ENCODE results near the gene EVI2B.
"Not testable (repeated sequence)": the region's sequence is repeated elsewhere in the genome, so short reads cannot be mapped to it uniquely, and the experiment has no call there.

Gene EVI2B

DNA sequence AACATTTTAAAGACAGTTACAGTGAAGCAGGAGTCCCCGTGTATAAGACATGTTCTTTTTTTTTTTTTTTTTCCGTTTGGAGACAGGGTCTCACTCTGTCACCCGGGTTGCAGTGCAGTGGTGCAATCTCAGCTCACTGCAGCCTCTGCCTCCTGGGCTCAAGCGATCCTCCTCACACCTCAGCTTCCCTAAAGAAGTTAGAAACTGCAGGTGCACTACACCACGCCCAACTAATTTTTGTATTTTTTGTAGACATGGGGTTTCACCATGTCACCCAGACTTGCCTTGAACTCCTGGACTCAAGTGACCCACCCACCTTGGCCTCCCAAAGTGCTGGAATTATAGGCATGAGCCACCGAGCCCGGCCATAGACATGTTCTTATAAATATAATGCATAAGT lies 3.0 kb downstream of the EVI2B start:
- DNase-seq (ENCODE audit: low read depth, low spot score) = no peak

DNA sequence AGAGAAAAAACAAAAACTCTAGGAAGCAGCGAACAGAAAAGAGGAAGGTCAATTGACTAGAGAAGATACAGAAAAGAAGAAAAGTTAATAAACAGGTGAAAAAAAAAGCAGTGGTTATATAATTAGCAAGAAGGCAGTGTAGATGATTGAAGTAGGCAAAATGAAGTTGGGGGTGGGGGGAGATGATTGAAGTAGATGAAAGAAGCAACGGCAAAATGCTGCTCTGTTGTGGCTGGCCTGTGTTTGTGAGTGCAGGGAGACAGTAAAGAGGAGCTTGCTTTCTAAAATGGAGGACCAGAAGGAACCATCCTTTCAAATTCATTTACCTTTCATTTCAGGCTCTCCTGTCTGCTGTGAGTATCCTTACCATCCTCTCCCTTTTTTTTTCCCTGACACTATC lies 3.6 kb downstream of the EVI2B start:
- no peak for DNase-seq (ENCODE audit: low read depth, low spot score)

DNA sequence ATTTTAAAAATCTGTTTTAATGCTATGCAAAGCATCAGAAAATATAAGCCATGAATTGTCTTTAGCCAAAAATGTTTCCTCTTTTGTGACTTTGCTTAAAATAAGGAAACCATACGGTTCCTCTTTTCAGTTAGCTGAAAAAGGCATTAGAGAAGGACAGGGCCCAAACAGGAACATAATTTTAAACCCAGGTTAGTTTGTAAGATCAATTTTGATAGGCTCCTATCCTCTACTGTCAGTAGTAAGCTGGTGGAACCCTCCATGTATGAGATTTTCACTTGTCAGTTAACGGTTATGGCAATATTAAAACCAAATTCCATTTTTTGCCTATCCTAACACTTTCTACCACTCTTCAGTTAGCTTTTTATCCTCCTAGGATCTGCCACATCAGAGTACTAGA lies 4.3 kb downstream of the EVI2B start:
- no peak for DNase-seq (ENCODE audit: low read depth, low spot score)

DNA sequence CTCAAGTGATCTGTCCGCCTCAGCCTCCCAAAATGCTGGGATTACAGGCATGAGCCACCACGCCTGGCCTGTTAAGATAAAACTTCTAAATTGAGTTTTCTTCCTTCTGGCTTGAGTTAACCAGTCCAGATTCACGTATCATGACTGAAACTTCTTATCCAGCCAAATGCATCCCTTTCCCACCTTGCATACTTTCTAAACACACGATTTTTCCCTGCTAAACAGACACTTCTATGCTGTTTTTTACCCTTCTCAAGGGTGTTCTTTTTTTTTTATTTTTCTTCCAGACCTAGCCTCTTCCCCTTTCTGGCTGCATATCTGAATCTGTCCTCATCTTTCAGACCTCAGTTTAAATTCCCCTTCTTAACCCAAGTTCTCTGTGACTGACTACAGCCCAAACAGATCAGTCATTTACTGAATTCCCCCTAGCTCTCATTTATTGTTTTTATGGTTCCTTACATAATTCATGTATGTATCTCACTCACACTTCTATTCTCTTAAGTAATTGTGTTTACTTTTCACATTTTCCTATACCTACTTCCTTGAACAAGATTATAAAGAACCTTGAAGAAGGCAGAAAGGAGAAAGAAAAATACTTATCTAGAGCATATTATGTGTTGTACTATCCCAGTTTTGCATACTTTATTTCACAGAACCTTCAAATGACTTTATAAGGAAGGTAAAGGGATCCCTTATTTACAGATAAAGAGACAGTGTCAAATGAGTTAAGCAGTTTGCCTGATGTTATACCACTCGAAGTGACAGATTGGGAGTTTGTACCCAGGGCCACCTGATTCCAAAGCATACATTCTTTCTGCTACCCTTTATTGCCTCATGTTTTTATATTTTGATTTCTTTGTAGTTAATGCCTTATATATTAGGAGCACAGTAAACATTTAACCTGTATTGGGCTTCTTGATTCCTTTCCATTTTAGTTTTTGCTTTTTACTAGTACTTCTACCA lies 5.2 kb downstream of the EVI2B start:
- DNase-seq (ENCODE audit: low read depth, low spot score) = no peak

DNA sequence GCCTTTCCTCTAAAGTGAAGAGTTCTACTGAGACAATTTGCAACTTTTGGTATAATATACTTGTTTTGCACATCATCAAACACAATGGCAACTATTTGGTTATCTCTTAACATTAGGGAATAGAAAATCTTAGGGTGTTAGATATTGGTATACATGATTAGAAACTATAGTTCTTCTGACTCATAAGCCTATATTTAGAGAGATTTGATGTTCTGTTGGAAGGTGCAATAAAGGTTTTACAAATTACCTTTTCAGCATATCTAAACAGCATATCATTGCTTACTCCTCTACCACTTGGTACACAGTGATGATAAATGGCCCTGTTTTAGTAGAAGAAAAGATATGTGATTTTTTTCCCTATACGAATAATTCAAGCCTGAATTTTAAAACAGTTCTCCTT lies 6.2 kb downstream of the EVI2B start:
- DNase-seq (ENCODE audit: low read depth, low spot score) = no peak

DNA sequence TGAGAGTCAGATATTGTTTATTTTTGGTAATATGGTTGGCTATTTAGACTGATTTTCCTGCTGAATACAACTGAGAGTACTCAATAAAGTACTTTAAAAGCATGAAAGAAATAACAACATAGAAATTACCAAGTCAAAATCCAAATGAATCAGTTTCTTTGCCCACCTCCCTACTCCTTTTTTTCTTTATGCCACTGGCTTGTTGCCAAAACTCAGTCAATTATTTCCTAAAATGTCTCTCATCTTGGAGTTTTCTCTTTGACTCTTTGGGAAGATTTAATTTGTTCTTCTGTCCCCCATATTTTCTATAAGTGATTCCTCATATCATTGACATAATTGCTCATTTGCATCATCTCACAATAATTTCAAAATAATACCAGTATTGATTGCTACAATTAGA lies 14.2 kb downstream of the EVI2B start:
- no peak for DNase-seq (ENCODE audit: low read depth, low spot score)

DNA sequence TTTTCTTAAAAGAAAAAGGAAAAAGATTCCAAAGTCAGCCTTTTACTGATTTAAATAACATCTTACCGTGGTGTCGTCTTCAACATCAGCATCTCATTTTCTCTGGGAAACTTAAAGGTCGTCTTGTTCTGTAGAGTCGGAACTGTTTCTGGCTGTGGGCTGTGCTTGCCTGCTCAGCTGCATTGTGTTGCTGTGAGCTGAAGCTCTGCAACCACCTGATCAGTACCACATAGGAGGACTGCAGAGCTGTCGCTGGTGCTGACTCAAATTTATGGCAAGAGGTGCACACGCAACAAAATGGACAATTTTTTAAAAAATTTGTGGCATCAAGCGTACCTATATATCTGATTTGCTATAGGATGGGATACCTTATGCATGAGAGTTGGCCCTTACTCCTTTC lies 16.8 kb downstream of the EVI2B start, which contains the start of gene OMG:
TSS of gene OMG (minus strand) at position 150 of the 400 bp plus-strand sequence. CDS start 908 bp downstream, outside the sequence.
- no peak for DNase-seq (ENCODE audit: low read depth, low spot score)

DNA sequence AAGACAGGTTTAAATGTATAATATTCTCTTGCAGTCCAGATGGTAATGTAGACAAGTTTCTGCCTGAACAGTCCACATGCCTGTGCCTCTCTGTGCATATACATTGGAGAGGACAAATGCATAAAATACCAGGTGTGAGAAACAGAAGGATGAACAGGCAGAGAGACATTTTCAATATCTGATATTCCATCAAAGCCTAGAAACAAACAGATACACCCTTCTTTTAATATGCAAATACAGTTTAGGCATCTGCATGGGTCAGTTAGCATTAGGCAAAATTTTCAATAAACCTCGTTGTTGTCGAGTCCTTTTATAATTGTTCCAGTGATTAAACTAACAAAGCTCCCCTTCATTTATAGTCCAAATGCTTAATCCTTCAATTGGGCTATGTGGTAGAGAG lies 17.7 kb downstream of the EVI2B start:
- no peak for DNase-seq (ENCODE audit: low read depth, low spot score)

DNA sequence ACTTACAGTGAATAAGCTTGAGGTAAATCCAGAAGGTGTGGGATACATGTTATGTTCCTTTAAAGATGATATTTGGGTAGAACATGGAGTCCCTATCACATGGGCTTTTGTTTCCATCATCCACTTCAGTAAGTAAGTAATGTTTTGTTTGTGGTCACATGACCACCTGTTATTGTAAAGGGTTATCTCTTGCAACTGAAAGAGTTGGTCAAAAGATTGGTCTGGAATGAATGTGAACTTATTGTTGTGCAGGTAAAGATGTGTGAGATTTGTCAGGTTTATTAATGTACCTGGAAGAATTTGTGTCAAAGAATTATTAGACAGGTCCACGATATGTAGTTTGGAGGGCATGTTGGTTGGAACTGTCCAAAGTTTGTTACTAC lies 18.4 kb downstream of the EVI2B start:
- no peak for DNase-seq (ENCODE audit: low read depth, low spot score)

DNA sequence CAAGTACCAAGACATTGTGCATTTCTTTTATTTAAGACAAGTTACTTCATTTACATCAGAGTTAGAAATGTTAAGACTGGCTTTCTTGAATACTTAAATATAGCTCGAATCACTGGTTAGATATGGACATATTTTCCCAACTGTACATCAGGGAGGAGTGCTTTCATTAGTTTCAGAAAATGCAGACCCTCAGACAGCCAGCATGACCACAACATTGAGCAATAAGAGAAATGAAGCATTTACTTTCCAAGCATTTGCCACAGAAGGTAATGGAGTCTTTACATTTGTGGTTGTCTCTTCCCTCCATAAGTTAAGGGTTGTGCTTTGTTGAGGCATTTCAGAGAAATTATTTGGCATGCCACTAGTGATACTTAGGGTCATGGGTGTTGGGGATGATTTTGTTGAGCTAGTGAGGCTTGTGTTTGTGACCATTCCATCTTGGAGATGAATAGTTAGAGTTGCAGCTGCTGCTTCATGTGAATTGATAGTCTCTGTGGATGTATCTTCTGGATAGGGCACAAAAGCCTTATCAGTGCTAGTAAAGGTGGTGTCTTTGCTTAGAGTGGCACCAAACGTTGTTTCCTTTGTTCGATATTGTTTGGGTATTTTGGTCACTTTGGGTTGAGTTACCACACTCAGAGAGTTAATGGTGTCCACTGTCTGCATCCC lies 18.9 kb downstream of the EVI2B start:
- DNase-seq (ENCODE audit: low read depth, low spot score) = no peak

DNA sequence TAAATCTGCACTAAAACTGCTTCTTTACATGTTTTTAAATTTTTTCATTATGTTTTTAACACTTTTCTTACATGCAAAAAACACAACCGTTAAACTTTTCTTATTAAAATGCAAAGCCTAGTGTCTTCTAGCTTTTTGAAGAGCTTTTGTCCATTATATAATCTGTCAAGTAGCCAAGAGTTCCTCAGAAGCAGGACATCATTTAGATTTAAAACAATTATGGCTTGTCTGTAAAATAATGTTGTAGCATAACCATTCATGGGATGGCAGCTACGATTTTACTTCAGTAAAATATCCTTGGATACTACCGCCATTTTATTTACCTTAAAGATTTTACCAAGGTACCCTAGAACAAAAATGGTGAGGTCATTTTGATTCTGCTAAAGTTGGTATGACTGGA lies 19.6 kb downstream of the EVI2B start:
- no peak for DNase-seq (ENCODE audit: low read depth, low spot score)

DNA sequence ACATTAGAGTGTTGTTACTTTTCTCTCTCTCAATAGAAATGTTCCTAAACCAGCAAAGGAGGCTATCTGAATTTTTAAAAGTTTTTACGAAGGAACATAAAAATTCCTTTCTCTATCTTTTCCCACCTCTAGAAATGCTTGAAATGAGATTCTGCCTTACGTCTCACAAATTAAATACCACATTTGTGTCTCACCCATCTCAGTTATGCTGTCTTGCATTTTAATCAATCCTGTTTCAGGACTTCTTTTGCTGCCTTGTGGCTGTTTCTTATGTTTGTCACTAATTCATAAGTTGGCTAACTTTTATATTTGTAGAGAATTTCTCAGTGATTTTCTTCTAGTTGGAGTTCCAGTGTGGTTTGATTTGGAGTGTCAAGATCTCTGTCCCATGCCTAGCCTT lies 20.3 kb downstream of the EVI2B start:
- no peak for DNase-seq (ENCODE audit: low read depth, low spot score)

DNA sequence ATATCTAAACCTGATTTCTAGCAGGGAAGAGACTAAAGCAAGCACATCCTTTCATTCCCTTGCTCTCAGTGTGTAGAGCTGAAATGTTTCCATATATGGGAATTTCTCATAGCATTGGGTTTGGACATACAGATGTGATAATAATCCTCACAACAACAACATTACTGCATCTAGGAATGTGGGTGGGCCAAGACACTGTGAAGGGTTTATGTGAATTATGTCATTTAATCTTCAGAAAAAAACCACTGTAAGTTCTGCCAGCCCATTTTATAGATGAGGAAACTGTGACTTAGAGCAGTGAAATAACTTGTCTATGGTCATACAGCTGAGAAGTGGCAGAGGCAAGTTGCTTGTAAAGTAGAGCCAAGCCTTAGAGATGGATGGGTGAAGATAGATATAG lies 22.0 kb downstream of the EVI2B start:
- no peak for DNase-seq (ENCODE audit: low read depth, low spot score)

DNA sequence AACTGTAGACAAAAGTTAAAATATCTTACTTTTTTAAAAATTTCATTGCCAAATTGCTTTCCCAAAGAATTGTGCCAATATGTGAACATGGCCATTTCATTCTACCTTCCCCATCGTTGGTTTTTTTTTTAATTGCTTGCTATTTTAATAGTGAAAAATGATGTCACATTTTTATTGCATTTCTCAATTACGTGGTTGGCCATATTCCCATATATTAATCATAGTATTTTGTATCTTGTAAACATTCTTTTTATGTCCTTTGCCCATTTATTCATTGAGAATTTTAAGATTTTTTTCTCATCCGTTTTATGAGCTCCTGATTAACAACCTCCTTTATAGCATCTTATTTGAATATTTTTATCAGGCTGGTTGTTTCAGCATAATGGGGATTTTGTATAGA lies 24.1 kb downstream of the EVI2B start:
- DNase-seq (ENCODE audit: low read depth, low spot score) = no peak

DNA sequence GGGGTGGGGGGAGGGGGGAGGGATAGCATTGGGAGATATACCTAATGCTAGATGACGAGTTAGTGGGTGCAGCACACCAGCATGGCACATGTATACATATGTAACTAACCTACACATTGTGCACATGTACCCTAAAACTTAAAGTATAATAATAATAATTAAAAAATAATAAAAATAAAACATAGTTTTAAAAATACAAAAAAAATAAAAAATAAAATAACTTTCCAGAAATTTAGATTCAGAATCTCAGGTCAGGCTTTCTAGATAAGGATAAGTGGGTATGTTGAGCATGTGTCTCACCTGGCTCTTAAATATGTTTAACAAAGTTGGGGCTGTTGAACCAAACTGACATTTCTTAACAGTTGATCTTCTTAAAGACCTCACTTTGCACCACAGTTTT lies 25.9 kb downstream of the EVI2B start:
- not testable (repeated sequence) for DNase-seq (ENCODE audit: low read depth, low spot score)

DNA sequence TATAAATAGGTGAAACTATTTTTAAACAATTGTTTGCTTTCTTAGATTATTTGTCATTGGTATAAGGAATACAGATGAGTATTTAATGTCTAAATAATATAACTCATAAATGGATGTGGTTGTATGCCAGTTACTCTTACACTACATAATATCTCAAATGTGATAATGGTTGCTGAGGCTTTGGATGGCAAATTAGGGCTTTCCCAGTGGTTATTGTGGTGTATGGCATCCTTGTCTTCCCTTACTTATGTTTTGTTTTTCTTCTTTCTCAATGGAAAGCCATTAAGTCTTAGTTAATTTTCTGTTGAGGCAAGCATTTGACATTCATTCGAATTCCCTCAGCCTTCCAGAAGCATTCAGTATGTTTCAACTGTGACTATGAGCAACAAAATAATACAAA lies 27.3 kb downstream of the EVI2B start:
- no peak for DNase-seq (ENCODE audit: low read depth, low spot score)

DNA sequence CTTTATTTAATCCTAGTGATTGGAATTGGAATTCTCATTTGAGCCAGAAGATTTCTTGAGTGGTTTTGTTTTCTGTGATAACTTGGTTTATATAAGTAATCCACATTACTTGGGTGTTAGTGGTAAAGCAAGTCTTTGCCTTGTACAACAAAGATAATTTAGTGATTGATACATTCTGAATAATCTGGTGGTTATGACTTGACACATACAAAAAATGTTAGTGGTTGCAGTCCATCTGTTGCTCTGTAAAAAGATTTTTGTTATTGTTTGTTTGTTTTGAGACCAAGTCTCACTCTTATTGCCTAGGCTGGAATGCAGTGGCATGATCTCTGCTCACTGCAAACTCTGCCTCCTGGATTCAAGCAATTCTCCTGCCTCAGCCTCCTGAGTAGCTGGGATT lies 30.0 kb downstream of the EVI2B start:
- no peak for DNase-seq (ENCODE audit: low read depth, low spot score)

DNA sequence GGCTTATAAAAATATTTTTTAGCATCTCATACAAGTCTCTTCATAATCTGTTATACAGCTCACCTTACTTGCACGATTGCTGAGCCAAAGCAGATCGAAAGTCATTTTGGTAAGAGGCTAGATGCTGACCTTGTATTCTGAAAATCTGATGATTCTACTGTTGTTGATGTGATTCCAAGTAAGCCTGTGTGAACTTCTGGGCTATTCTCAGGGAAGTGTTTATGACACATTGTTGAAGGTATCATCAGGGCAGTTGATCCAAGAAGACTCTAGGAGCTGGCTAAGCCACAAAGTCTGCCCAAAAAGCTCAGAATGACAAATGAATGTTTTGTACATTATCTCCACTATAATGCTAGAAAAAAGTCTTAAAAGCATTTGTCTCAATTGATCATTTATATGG lies 32.8 kb downstream of the EVI2B start:
- DNase-seq (ENCODE audit: low read depth, low spot score) = no peak

DNA sequence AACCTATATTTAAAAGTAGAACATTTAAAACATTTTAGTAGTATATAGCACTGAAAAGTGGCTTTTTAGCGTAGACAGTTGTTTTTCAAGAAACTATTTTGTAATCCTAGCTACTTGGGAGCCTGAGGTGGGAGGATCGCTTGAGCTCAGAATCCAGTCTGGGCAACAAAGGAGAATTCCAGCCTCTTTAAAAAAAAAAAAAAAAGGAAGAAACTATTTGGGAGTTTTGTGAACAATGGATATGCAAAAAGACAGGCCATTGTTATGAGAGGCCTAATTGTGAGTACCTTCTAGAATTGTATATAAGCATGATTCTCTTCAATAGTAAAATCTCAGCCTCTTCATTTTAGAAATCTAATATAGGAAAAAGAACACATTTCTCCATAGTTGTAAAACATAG lies 34.5 kb downstream of the EVI2B start:
- no peak for DNase-seq (ENCODE audit: low read depth, low spot score)

DNA sequence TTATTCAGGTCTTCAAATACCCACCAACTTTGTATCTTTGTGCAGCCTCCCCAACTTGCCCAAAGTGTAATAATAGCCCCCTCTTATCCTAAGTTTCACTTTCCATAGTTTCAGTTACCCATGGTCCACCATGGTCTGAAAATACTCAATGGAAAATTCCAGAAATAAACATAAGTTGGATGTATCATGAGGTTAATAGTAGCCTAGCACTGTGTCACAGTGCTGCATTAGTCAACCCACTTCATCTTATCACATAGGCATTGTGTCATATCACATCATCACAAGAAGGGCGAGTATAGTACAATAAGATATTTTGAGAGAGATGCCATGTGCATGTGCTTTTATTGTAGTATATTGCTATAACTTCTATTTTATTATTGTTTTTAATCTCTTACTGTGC lies 38.7 kb downstream of the EVI2B start:
- DNase-seq (ENCODE audit: low read depth, low spot score) = no peak

DNA sequence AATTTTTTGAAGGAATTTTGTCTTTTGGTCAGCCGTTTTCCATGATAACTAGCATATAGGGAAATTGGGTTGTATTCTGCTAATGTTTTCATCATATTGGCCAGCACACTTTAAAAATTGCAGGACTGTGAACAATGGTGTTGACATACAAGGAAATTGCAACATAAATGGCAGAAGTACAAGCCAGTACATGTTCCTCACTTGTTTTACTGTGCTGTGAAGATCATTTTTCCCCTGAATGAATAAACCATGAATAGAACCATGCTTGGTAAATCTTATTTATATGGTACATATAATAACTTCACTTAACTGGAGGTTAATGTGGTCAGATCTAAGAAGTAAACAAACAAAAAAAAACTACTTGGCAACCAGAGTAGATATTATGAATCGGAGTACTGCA lies 39.6 kb downstream of the EVI2B start:
- DNase-seq (ENCODE audit: low read depth, low spot score) = no peak

DNA sequence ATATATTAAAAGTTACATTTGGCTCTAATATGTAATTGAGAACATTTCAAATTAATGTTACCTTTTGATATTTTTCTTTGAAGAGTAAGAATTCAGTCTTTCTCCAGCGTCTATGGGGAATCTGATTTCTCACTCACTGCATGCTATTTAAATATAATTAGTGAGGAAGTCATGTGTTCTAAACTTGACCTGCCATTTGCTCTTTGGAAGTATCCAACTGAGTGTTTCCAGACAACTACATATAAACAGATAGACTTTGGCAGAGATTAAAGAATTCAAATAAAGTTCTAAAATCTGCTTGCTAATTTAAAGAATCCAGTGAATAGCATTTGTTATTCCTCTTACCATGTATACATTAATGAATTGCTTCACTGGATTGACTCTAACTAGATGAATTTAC lies 40.3 kb downstream of the EVI2B start:
- DNase-seq (ENCODE audit: low read depth, low spot score) = no peak

DNA sequence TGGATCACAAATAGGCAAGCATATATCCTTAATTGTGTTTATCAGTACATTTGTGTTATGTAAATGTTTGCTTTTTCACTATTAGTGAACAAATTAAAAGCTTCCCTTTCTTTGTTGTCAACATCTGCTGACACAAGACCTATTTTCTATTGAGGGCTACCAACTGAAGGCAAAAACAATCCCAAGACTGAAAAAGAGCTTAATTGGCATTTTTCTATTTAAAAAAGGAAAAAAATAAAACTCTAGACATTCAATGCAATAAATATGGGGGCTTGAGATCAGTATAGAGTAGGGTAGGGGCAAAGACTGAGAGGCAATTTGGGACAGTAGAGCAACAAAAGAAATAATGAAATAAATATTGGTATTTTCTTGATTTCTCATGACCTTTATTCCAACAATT lies 41.1 kb downstream of the EVI2B start:
- no peak for DNase-seq (ENCODE audit: low read depth, low spot score)

Measured in brain pericyte (primary cell).